SK-N-SH (cell line): Measurements from ENCODE around the gene ASCC2. TPM values are rescaled to one million over a fixed set of nuclear protein-coding genes. Genes with fewer than 3 reads are reported as not detected.

Source experiments
- CTCF ChIA-PET: fragments of 300-600, 350-600 bp; formaldehyde crosslinking; extraction: SDS; loops from one replicate; lab custom pipeline; 2021; lab: Yijun Ruan, JAX
- POLR2A ChIA-PET: fragments of 350-600 bp; sonication (Branson Sonifier 250); formaldehyde crosslinking; extraction: SDS; loops from one replicate; lab custom pipeline; 2020; ENCODE audit warnings: antibody characterized with exemption, inconsistent platforms; lab: Yijun Ruan, JAX
- DNase-seq: peaks from one replicate; pipeline ENCODE4 v3.0.0; 2012
- H2AFZ ChIP-seq: fragments of 200-600 bp; sonication (generic); 2 replicates; pipeline ENCODE4 v1.8.1; 2016; ENCODE audit warnings: antibody characterized with exemption, mild to moderate bottlenecking, low read depth
- H3F3A ChIP-seq: fragments of 200-600 bp; sonication (generic); replicated peaks from 2 replicates; pipeline ENCODE3; 2016; ENCODE audit warnings: antibody characterized with exemption, mild to moderate bottlenecking; ENCODE audit not compliant: insufficient read depth
- H3K27ac ChIP-seq, 2 experiments: fragments of 200-500 bp in 1 of 2; fragments of 200-600 bp in 1 of 2; sonication (Bioruptor generic) in 1 of 2; sonication (generic), shearing (Covaris generic) in 1 of 2; 2 replicates each; pipeline versions ENCODE4 v1.5.1 to v1.6.1; 2014 to 2016; ENCODE audit warnings: low read depth in 2 of 2, inconsistent platforms in 1 of 2, low read length in 1 of 2, mild to moderate bottlenecking in 1 of 2, mixed read lengths in 1 of 2
- H3K27me3 ChIP-seq: fragments of 200-600 bp; sonication (generic), shearing (Covaris generic); 2 replicates; pipeline ENCODE4 v1.6.1; 2016; ENCODE audit warnings: mixed run types; ENCODE audit not compliant: insufficient read depth
- H3K36me3 ChIP-seq, 2 experiments: fragments of 200-500 bp in 1 of 2; fragments of 200-600 bp in 1 of 2; sonication (Bioruptor generic) in 1 of 2; sonication (generic) in 1 of 2; replicated peaks in 1 of 2; 2 replicates each; pipeline versions ENCODE3 to v1.5.1; 2014 to 2016; ENCODE audit warnings: low read length in 1 of 2, mild to moderate bottlenecking in 1 of 2; ENCODE audit not compliant: insufficient read depth in 2 of 2, control insufficient read depth in 1 of 2
- H3K4me1 ChIP-seq, 2 experiments: fragments of 200-500 bp in 1 of 2; fragments of 200-600 bp in 1 of 2; sonication (Bioruptor generic) in 1 of 2; sonication (generic), shearing (Covaris generic) in 1 of 2; 2 replicates each; pipeline versions ENCODE4 v1.5.1 to v1.6.1; 2014 to 2016; ENCODE audit warnings: low read depth in 1 of 2, low read length in 1 of 2, mixed run types in 1 of 2; ENCODE audit not compliant: insufficient read depth in 2 of 2, control insufficient read depth in 1 of 2
- H3K4me2 ChIP-seq: fragments of 200-600 bp; sonication (generic), shearing (Covaris generic); 2 replicates; pipeline ENCODE4 v1.6.1; 2017; ENCODE audit warnings: mixed run types
- H3K4me3 ChIP-seq, 2 experiments: fragments of 200-500 bp in 1 of 2; fragments of 200-600 bp in 1 of 2; sonication (Bioruptor generic) in 1 of 2; sonication (generic), shearing (Covaris generic) in 1 of 2; 2 replicates each; pipeline versions ENCODE4 v1.5.1 to v1.8.1; 2014 to 2016; ENCODE audit warnings: low read depth in 2 of 2, inconsistent platforms in 1 of 2, low read length in 1 of 2, mild to moderate bottlenecking in 1 of 2, mixed read lengths in 1 of 2, moderate library complexity in 1 of 2
- H3K79me2 ChIP-seq: fragments of 200-600 bp; sonication (generic); 2 replicates; pipeline ENCODE4 v1.8.1; 2017; ENCODE audit warnings: mild to moderate bottlenecking; ENCODE audit not compliant: insufficient read depth
- H3K9ac ChIP-seq: fragments of 200-600 bp; sonication (generic); 2 replicates; pipeline ENCODE4 v1.6.1; 2017; ENCODE audit warnings: mixed run types
- H3K9me2 ChIP-seq: fragments of 200-600 bp; sonication (generic); 2 replicates; pipeline ENCODE4 v1.6.1; 2017; ENCODE audit warnings: mixed run types
- H3K9me3 ChIP-seq: fragments of 200-600 bp; sonication (generic); 2 replicates; pipeline ENCODE4 v1.6.1; 2017; ENCODE audit warnings: mixed run types, mild to moderate bottlenecking, moderate library complexity
- H4K20me1 ChIP-seq: fragments of 200-600 bp; sonication (generic); 2 replicates; pipeline ENCODE4 v1.6.1; 2017; ENCODE audit warnings: mild to moderate bottlenecking, mixed run types; ENCODE audit not compliant: insufficient read depth
- EP300 ChIP-seq, 2 experiments: IDR thresholded peaks; 2 replicates each; pipeline versions ENCODE4 v1.4.0 to v1.6.1; 2012; ENCODE audit warnings: borderline replicate concordance in 1 of 2, low read depth in 1 of 2, low read length in 1 of 2
- EZH2phosphoT487 ChIP-seq: fragments of 200-600 bp; sonication (generic); IDR thresholded peaks from 2 replicates; pipeline ENCODE4 v1.6.1; 2017; ENCODE audit warnings: low read depth, mixed run types, mild to moderate bottlenecking, antibody characterized with exemption, moderate library complexity, borderline replicate concordance
- FOXJ3 ChIP-seq: sonication (generic); formaldehyde crosslinking; IDR thresholded peaks from 2 replicates; pipeline ENCODE4 v1.5.1; 2020; ENCODE audit warnings: mild to moderate bottlenecking, missing genetic modification reagents
- IRF3 ChIP-seq: fragments of 150-350 bp; IDR thresholded peaks from 2 replicates; pipeline ENCODE4 v1.6.1; 2016; ENCODE audit warnings: mild to moderate bottlenecking, low read depth, low read length
- MEF2A ChIP-seq: IDR thresholded peaks from 2 replicates; pipeline ENCODE4 v1.4.0; 2012; ENCODE audit warnings: low read depth, borderline replicate concordance
- NFIC ChIP-seq: IDR thresholded peaks from 2 replicates; pipeline ENCODE4 v1.4.0; 2012; ENCODE audit warnings: borderline replicate concordance
- RXRA ChIP-seq: IDR thresholded peaks from 2 replicates; pipeline ENCODE4 v1.4.0; 2012; ENCODE audit warnings: low read depth, mild to moderate bottlenecking, borderline replicate concordance
- TEAD4 ChIP-seq: IDR thresholded peaks from 2 replicates; pipeline ENCODE4 v1.4.0; 2012; ENCODE audit warnings: mild to moderate bottlenecking, borderline replicate concordance; ENCODE audit not compliant: insufficient read depth
- WGBS: methylation state at CpG from one replicate; pipeline ENCODE4 v1.1.6; 2017; ENCODE audit warnings: low lambda C conversion rate; 5-methylcytosine and 5-hydroxymethylcytosine counted together
- polyA plus RNA-seq, 3 experiments: library from polyadenylated mRNA; depleted of rRNA; stranded (reverse); fragments of >200 nt; gene quantifications; 2 replicates each; pipeline ENCODE4 v1.2.3, GENCODE V29; 2012
- TF ChIP-seq, protein P1 (sequence below): IDR thresholded peaks from 2 replicates; pipeline ENCODE4 v1.4.0; 2012; ENCODE audit warnings: low read depth, borderline replicate concordance
- TF ChIP-seq, protein P2 (sequence below): IDR thresholded peaks from 2 replicates; pipeline ENCODE4 v1.6.1; 2012; ENCODE audit warnings: mild to moderate bottlenecking, low read depth, low read length, moderate library complexity
- TF ChIP-seq, protein P3 (sequence below): IDR thresholded peaks from 2 replicates; pipeline ENCODE4; 2012

Gene ASCC2
- polyA plus RNA-seq, 1 of the 3 experiments (the other 2 are of a cell fraction), result 82.0 TPM

DNA sequence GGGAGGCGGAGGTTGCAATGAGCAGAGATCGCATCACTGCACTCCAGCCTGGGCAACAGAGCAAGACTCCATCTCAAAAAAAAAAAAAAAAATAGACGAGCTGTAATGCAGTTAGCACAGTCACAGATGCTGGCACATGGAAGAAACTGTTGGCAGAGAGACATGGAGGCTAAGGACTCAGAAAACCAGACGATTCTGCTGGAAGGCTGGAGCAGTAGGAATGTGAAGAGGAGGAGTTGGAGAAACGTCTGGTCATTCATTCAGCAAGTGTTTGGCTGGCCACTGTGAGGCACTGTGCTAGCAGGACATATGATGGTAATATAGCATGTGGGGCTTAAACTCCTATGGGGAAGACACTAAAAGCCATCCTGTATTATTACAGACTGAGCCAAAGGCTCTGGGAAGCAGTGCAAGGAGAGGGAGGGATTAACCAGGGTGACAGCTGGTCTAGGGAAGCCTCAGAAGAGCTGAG, 65.9 kb downstream of the ASCC2 start (continued):
- TF ChIP-seq IRF3 (no peak), FOXJ3 (CRISPR knock-in tag) (no peak), EP300 (IDR thresholded peaks at IDR 0.05; ENCODE audit: borderline replicate concordance in 1 of 2, low read depth in 1 of 2, low read length in 1 of 2) (no peak), RXRA (no peak)

DNA sequence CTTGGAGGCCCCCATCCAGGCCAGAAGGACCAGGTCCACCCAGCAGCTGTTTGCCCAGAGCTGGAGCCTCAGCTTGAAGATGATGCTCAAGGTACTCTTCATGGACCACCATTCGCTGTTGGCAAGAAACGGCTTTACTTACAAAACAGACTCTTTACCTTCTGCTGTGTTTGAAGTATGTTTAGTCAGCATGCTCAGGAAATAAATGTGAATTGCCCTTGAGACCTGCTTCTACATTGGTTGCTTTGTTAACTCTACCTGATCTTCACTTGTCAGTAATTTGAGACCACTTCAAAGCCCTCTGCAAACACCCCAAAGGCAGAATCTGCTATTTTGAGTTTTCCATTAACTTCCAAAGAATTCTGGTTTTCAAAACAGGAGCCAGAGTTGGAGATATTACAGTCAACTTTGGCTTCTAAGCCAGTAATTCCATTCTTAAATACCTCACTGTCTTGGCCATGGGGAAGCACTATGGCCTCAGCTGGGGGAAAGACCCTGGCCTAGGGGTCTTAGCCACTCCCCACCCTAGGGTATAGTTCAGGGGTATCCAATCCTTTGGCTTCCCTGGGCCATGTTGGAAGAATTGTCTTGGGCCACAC, 68.3 kb downstream of the ASCC2 start:
- CTCF ChIA-PET, result interaction anchor here (0.9 to 1.5 kb wide), 2 partner anchors 227 to 236 kb away, joined by 3 read pairs; no protein-coding TSS in a partner anchor
- no peak overlapping the region for H3K4me2 ChIP-seq
- POLR2A ChIA-PET, result no interaction called here

DNA sequence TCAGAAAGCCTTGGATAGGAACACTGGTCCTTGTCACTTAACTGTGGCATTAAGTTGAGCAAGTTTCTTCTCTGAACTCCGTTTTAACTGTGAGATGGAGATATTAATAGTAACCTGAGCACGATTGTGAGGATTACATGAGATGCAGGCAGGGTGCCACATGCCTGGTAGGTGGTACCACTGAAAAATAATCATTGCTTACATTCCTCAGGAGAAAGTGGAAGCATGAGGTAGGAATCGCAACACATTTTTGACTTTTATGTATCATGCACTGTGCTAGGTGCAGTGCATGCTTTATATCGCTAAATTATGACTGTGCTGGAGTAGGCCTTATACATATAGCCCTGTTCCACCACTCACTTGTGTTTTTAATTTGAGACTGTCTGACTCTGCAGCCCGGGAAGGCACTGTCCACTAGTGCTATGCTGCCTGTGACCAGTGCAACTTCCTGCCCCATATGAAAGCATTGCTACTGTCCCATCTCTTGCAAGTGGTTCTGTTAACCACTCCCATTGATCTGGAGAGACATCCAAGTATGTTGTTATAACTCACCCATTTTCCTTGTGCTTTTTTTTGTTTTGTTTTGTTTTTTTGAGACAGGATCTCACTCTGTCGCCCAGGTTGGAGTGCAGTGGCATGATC, 69.9 kb downstream of the ASCC2 start:
- no peak for DNase-seq
- no peak overlapping the region for H2AFZ ChIP-seq
- H3K4me1 ChIP-seq, result peaks cover 2 to 15% of the 10 kb centered on the region in 2 experiments; a peak in 2 of 4 replicates
- no peaks in the 10 kb centered on the region for H3K27me3 ChIP-seq
- H3K27ac ChIP-seq, result peak overlapping the region in 1 of 2 experiments; percentile 73; a peak in 1 of 4 replicates
- 50% methylated on average over 6 of the region's 6 CpGs for WGBS
- ChIA-PET CTCF (no interaction called here), POLR2A (no interaction called here)
- peak overlapping the region; percentile 91 for H3K9ac ChIP-seq
- H3F3A ChIP-seq, result peaks cover 5% of the 10 kb centered on the region
- peaks cover 47% of the 10 kb centered on the region for H3K79me2 ChIP-seq
- peak overlapping the region; percentile 92 for H3K4me2 ChIP-seq
- H4K20me1 ChIP-seq, result no peaks in the 10 kb centered on the region
- H3K36me3 ChIP-seq, result peaks cover 10 to 25% of the 10 kb centered on the region in 2 experiments
- no peaks in the 10 kb centered on the region for H3K9me2 ChIP-seq
- peak overlapping the region; percentile 84 to 89 for H3K4me3 ChIP-seq
- no peaks in the 10 kb centered on the region for H3K9me3 ChIP-seq
- TF ChIP-seq, protein P1, sequence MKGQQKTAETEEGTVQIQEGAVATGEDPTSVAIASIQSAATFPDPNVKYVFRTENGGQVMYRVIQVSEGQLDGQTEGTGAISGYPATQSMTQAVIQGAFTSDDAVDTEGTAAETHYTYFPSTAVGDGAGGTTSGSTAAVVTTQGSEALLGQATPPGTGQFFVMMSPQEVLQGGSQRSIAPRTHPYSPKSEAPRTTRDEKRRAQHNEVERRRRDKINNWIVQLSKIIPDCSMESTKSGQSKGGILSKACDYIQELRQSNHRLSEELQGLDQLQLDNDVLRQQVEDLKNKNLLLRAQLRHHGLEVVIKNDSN, result no peak
- TF ChIP-seq, protein P2, sequence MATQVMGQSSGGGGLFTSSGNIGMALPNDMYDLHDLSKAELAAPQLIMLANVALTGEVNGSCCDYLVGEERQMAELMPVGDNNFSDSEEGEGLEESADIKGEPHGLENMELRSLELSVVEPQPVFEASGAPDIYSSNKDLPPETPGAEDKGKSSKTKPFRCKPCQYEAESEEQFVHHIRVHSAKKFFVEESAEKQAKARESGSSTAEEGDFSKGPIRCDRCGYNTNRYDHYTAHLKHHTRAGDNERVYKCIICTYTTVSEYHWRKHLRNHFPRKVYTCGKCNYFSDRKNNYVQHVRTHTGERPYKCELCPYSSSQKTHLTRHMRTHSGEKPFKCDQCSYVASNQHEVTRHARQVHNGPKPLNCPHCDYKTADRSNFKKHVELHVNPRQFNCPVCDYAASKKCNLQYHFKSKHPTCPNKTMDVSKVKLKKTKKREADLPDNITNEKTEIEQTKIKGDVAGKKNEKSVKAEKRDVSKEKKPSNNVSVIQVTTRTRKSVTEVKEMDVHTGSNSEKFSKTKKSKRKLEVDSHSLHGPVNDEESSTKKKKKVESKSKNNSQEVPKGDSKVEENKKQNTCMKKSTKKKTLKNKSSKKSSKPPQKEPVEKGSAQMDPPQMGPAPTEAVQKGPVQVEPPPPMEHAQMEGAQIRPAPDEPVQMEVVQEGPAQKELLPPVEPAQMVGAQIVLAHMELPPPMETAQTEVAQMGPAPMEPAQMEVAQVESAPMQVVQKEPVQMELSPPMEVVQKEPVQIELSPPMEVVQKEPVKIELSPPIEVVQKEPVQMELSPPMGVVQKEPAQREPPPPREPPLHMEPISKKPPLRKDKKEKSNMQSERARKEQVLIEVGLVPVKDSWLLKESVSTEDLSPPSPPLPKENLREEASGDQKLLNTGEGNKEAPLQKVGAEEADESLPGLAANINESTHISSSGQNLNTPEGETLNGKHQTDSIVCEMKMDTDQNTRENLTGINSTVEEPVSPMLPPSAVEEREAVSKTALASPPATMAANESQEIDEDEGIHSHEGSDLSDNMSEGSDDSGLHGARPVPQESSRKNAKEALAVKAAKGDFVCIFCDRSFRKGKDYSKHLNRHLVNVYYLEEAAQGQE, result no peak
- no peak for TF ChIP-seq EZH2phosphoT487
- TF ChIP-seq, protein P3, sequence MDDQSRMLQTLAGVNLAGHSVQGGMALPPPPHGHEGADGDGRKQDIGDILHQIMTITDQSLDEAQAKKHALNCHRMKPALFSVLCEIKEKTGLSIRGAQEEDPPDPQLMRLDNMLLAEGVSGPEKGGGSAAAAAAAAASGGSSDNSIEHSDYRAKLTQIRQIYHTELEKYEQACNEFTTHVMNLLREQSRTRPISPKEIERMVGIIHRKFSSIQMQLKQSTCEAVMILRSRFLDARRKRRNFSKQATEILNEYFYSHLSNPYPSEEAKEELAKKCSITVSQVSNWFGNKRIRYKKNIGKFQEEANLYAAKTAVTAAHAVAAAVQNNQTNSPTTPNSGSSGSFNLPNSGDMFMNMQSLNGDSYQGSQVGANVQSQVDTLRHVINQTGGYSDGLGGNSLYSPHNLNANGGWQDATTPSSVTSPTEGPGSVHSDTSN, result no peak
- no peak for TF ChIP-seq NFIC
- TF ChIP-seq TEAD4, result no peak
- TF ChIP-seq MEF2A, result no peak

More for the DNA sequence above, 68.3 kb downstream of the ASCC2 start:
- no peak for DNase-seq
- no peak overlapping the region for H3K9ac ChIP-seq
- no peaks in the 10 kb centered on the region for H3K27me3 ChIP-seq
- H3K4me3 ChIP-seq, result no peak overlapping the region
- H3K27ac ChIP-seq, result no peak overlapping the region
- TF ChIP-seq, protein P1, result no peak
- 86% methylated on average over 2 of the region's 2 CpGs for WGBS
- H3F3A ChIP-seq, result peaks cover 5% of the 10 kb centered on the region
- peaks cover 10 to 25% of the 10 kb centered on the region in 2 experiments for H3K36me3 ChIP-seq
- peaks cover 4 to 15% of the 10 kb centered on the region in 2 experiments; a peak in 2 of 4 replicates for H3K4me1 ChIP-seq
- no peak overlapping the region for H2AFZ ChIP-seq
- H4K20me1 ChIP-seq, result no peaks in the 10 kb centered on the region
- peaks cover 45% of the 10 kb centered on the region for H3K79me2 ChIP-seq
- no peaks in the 10 kb centered on the region for H3K9me3 ChIP-seq
- H3K9me2 ChIP-seq, result no peaks in the 10 kb centered on the region
